ENCODE measurements around the gene DGKH.
A peak's percentile ranks its signal among the peaks of the same experiment; 100 is the strongest.

Gene DGKH

DNA sequence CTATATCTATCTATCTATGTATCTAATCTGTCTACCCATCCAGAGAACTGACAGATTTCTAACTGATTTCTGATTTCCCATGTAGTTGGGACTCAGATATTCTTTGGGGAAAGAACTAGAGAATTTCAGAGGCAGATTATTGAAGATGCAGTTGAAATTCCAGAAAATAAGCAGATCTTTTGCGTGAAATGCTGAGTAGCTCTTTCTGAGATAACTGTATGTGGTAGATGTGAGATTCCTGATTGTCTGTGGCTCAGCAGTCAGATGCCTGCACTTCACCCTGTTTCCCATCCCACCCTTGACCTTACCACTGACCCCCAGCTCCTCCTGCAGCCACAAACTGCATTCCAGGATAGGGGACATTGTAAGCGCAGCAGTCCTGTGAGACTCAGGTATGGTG lies 61.5 kb downstream of the DGKH start:
- no peak for DNase-seq (ENCODE audit: low read depth)
- H3K4me3 ChIP-seq (replicated peaks; ENCODE audit: low read depth, low read length): no peak overlapping the region
- TF ChIP-seq, protein P1, sequence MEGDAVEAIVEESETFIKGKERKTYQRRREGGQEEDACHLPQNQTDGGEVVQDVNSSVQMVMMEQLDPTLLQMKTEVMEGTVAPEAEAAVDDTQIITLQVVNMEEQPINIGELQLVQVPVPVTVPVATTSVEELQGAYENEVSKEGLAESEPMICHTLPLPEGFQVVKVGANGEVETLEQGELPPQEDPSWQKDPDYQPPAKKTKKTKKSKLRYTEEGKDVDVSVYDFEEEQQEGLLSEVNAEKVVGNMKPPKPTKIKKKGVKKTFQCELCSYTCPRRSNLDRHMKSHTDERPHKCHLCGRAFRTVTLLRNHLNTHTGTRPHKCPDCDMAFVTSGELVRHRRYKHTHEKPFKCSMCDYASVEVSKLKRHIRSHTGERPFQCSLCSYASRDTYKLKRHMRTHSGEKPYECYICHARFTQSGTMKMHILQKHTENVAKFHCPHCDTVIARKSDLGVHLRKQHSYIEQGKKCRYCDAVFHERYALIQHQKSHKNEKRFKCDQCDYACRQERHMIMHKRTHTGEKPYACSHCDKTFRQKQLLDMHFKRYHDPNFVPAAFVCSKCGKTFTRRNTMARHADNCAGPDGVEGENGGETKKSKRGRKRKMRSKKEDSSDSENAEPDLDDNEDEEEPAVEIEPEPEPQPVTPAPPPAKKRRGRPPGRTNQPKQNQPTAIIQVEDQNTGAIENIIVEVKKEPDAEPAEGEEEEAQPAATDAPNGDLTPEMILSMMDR (IDR thresholded peaks at IDR 0.05; ENCODE audit: low read length, missing control alignments): no peak

DNA sequence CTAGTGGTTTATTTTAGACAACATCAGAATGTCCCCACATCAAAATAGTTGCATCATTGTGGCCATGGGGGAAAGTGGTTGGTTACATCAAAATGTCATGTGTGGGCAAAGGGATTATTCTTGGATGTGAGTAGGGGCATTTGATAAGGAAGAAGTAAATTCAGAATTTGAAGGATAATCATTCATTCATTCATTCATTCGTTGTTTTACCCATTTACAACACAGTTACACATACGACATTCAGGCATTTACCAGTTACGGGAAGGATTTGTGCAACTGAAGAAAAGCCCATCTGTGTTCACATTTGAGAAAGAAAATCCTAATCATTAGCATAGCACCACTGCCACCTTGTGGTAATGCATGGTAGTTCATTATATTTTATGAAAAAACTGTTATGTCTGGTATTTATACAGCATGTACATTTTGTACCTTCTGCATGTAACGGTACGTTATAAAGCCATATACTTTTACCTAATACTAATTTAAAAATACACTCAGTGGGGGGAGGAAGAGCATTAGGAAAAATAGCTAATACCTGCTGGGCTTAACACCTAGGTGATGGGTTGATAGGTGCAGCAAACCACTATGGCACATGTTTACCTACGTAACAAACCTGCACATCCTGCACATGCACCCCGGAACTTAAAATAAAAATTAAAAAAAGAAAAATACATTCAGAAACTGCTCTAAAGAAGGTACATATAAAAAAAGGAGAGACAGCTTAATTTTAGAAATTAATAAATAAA lies 62.1 kb downstream of the DGKH start:
- H3K4me3 ChIP-seq (replicated peaks; ENCODE audit: low read depth, low read length): no peak overlapping the region
- TF ChIP-seq, protein P1 (IDR thresholded peaks at IDR 0.05; ENCODE audit: low read length, missing control alignments): peak; percentile 69
- DNase-seq (ENCODE audit: low read depth): peak; percentile 92

DNA sequence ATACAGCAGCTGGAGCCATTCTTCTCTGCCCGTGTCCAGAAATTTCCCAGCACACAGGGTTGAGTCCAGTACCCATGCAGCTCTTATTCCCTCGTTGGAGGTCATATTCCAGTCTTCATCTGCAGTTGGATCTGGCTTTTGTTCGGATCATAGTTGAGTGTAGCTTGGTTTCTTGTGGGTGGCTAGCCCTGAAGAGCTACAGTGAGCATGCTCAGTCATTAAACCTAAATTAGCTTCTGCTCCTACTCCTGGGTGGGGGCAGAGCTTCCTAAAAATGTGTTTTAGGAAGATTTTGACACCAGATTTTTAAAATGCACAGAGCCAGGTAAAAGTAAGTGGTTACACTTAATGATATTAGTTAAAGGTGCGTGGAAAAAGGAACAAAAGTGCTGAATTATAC lies 64.4 kb downstream of the DGKH start:
- TF ChIP-seq, protein P1 (IDR thresholded peaks at IDR 0.05; ENCODE audit: low read length, missing control alignments): no peak
- no peak overlapping the region for H3K4me3 ChIP-seq (replicated peaks; ENCODE audit: low read depth, low read length)
- no peak for DNase-seq (ENCODE audit: low read depth)

DNA sequence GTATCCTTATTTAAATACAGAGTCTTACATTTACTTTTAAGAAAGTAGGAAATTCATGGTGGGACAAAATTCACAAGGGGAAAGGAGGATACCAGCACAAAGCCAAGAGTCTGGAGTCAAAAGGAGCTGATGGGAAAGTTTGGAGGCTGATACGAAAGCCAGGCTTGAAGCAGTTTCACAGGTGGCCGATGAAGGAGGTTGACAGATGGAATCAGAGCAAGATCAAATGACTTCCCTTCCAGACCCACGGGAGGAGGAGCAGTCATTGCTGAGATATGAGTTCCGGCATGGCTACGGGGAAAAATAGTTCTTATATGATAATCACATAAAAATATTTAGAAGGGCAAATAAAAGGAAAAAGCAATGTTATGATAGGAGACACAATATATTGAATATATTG lies 65.0 kb downstream of the DGKH start:
- TF ChIP-seq, protein P1 (IDR thresholded peaks at IDR 0.05; ENCODE audit: low read length, missing control alignments): no peak
- DNase-seq (ENCODE audit: low read depth): no peak
- no peak overlapping the region for H3K4me3 ChIP-seq (replicated peaks; ENCODE audit: low read depth, low read length)

DNA sequence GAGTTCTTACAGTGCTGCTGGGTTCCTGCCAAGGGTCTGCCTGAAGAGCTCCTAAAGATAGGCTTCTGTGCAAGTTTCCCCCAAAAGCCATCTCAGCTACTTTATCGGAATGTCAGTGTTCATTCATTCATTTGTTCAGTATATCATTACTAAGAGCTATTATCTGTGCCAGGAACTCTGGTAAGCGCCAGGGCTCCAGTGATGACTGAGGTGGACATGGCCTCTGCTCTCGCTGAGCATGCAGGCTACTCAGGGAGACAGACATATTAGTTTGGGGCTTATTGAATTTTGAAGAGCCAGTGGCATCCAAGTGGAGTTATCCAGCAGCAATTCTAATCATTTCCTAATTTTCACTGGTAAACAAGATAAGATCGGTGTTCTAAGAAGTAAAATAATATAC lies 65.8 kb downstream of the DGKH start:
- TF ChIP-seq, protein P1 (IDR thresholded peaks at IDR 0.05; ENCODE audit: low read length, missing control alignments): no peak
- no peak overlapping the region for H3K4me3 ChIP-seq (replicated peaks; ENCODE audit: low read depth, low read length)
- no peak for DNase-seq (ENCODE audit: low read depth)

DNA sequence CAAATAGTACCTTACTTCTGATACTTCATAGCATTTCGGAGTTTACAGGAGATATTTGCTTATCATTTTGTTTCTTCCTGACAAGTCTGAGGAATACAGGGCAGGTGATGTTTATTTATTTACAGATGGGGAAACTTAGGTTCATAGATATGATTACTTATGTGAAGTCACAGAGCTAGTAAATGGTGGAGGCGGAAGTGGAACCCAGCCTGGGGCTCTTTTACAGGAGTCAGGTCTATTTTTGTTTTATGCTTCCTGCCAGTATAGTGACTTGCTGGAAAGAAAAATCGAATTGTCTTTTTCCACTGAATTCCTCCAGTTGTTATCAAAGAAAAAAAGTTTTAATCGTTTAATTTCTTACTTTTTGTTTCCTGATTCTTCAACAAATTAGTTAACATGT lies 66.5 kb downstream of the DGKH start:
- DNase-seq (ENCODE audit: low read depth): no peak
- H3K4me3 ChIP-seq (replicated peaks; ENCODE audit: low read depth, low read length): no peak overlapping the region
- TF ChIP-seq, protein P1 (IDR thresholded peaks at IDR 0.05; ENCODE audit: low read length, missing control alignments): no peak

DNA sequence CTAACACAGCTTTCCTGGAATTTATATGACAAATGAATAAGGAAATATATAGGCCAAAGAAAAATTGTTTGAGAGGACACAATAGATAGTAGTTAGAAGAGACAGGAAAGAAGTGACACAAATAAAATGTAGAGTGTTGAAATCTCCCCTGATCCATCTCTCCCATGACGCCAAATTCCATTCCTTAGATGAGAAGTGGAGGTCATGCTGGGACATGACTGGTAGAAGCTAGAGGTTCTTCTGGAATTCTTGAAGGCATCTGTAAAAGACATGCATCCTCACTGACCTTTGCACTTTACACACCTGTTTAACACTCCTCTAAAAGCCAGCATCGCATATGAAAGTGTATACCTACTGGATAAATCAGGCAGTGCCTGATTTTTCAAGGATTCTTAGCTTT lies 67.8 kb downstream of the DGKH start:
- TF ChIP-seq, protein P1 (IDR thresholded peaks at IDR 0.05; ENCODE audit: low read length, missing control alignments): no peak
- no peak overlapping the region for H3K4me3 ChIP-seq (replicated peaks; ENCODE audit: low read depth, low read length)
- DNase-seq (ENCODE audit: low read depth): no peak

All from fibroblast of pulmonary artery (primary cell).